ENCODE measurements around the gene ALKBH7. TPM values are rescaled to one million over a fixed set of nuclear protein-coding genes. Genes with fewer than 3 reads are reported as not detected.

Gene ALKBH7
- total and polyA plus RNA-seq, 2 of the 13 experiments (the other 11 are each of a cell fraction or from before 2014, with no cell fraction given) = 29.6 to 45.9 TPM

DNA sequence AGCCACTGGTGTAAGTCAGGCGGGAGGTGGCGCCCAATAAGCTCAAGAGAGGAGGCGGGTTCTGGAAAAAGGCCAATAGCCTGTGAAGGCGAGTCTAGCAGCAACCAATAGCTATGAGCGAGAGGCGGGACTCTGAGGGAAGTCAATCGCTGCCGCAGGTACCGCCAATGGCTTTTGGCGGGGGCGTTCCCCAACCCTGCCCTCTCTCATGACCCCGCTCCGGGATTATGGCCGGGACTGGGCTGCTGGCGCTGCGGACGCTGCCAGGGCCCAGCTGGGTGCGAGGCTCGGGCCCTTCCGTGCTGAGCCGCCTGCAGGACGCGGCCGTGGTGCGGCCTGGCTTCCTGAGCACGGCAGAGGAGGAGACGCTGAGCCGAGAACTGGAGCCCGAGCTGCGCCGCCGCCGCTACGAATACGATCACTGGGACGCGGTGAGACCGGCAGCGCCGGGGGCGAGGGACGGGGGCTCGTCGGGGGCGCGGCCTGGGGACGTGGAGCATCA, at the start of gene ALKBH7 (continued):
- TF ChIP-seq SP5 (CRISPR knock-in tag; IDR thresholded peaks at IDR 0.05; ENCODE audit: borderline replicate concordance, low read depth) (peak; percentile 9; the same call in 1 of the 2 replicates), MYNN (CRISPR knock-in tag; IDR thresholded peaks at IDR 0.05; ENCODE audit: low read depth) (no peak), ZNF343 (CRISPR knock-in tag; IDR thresholded peaks at IDR 0.05) (no peak), YY1 (IDR thresholded peaks at IDR 0.05; ENCODE audit: insufficient read depth, insufficient replicate concordance, low read depth, low read length) (peak; percentile 79), ZSCAN20 (CRISPR knock-in tag; IDR thresholded peaks at IDR 0.05; ENCODE audit: borderline replicate concordance) (0 out of 2 replicates have a peak, but pooled peaks have one; percentile 43), ZNF484 (CRISPR knock-in tag; IDR thresholded peaks at IDR 0.05; ENCODE audit: borderline replicate concordance, low read depth) (no peak), ZNF775 (CRISPR knock-in tag; IDR thresholded peaks at IDR 0.05; ENCODE audit: borderline replicate concordance) (peak; percentile 72; the same call in 1 of the 2 replicates), ARNT2 (CRISPR knock-in tag; IDR thresholded peaks at IDR 0.05; ENCODE audit: low read depth) (peak; percentile 83; the same call in 1 of the 2 replicates), ZNF850 (CRISPR knock-in tag; conservative IDR thresholded peaks at IDR 0.05) (no peak), CBX2 (IDR thresholded peaks at IDR 0.05; ENCODE audit: low read depth, low read length) (no peak), CBX2 (CRISPR knock-in tag; IDR thresholded peaks at IDR 0.05; ENCODE audit: low read depth) (no peak), ZNF883 (CRISPR knock-in tag; IDR thresholded peaks at IDR 0.05; ENCODE audit: not compliant biosample characterization) (peak; percentile 55), POGZ (CRISPR knock-in tag; IDR thresholded peaks at IDR 0.05) (0 out of 2 replicates have a peak, but pooled peaks have one; percentile 38), FLYWCH1 (CRISPR knock-in tag; IDR thresholded peaks at IDR 0.05) (no peak), SRSF9 (IDR thresholded peaks at IDR 0.05; ENCODE audit: borderline replicate concordance, insufficient read depth, low read depth, low read length, poor library complexity, severe bottlenecking) (no peak)
- TF ChIP-seq, protein P1, sequence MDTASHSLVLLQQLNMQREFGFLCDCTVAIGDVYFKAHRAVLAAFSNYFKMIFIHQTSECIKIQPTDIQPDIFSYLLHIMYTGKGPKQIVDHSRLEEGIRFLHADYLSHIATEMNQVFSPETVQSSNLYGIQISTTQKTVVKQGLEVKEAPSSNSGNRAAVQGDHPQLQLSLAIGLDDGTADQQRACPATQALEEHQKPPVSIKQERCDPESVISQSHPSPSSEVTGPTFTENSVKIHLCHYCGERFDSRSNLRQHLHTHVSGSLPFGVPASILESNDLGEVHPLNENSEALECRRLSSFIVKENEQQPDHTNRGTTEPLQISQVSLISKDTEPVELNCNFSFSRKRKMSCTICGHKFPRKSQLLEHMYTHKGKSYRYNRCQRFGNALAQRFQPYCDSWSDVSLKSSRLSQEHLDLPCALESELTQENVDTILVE (CRISPR knock-in tag; IDR thresholded peaks at IDR 0.05) = no peak
- TF ChIP-seq, protein P2, sequence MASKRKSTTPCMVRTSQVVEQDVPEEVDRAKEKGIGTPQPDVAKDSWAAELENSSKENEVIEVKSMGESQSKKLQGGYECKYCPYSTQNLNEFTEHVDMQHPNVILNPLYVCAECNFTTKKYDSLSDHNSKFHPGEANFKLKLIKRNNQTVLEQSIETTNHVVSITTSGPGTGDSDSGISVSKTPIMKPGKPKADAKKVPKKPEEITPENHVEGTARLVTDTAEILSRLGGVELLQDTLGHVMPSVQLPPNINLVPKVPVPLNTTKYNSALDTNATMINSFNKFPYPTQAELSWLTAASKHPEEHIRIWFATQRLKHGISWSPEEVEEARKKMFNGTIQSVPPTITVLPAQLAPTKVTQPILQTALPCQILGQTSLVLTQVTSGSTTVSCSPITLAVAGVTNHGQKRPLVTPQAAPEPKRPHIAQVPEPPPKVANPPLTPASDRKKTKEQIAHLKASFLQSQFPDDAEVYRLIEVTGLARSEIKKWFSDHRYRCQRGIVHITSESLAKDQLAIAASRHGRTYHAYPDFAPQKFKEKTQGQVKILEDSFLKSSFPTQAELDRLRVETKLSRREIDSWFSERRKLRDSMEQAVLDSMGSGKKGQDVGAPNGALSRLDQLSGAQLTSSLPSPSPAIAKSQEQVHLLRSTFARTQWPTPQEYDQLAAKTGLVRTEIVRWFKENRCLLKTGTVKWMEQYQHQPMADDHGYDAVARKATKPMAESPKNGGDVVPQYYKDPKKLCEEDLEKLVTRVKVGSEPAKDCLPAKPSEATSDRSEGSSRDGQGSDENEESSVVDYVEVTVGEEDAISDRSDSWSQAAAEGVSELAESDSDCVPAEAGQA (IDR thresholded peaks at IDR 0.05; ENCODE audit: low read depth) = no peak
- TF ChIP-seq, protein P2 (CRISPR knock-in tag; IDR thresholded peaks at IDR 0.05; ENCODE audit: borderline replicate concordance) = no peak
- TF ChIP-seq, protein P3, sequence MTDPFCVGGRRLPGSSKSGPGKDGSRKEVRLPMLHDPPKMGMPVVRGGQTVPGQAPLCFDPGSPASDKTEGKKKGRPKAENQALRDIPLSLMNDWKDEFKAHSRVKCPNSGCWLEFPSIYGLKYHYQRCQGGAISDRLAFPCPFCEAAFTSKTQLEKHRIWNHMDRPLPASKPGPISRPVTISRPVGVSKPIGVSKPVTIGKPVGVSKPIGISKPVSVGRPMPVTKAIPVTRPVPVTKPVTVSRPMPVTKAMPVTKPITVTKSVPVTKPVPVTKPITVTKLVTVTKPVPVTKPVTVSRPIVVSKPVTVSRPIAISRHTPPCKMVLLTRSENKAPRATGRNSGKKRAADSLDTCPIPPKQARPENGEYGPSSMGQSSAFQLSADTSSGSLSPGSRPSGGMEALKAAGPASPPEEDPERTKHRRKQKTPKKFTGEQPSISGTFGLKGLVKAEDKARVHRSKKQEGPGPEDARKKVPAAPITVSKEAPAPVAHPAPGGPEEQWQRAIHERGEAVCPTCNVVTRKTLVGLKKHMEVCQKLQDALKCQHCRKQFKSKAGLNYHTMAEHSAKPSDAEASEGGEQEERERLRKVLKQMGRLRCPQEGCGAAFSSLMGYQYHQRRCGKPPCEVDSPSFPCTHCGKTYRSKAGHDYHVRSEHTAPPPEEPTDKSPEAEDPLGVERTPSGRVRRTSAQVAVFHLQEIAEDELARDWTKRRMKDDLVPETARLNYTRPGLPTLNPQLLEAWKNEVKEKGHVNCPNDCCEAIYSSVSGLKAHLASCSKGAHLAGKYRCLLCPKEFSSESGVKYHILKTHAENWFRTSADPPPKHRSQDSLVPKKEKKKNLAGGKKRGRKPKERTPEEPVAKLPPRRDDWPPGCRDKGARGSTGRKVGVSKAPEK (CRISPR knock-in tag; IDR thresholded peaks at IDR 0.05; ENCODE audit: borderline replicate concordance) = no peak
- TF ChIP-seq, protein P4, sequence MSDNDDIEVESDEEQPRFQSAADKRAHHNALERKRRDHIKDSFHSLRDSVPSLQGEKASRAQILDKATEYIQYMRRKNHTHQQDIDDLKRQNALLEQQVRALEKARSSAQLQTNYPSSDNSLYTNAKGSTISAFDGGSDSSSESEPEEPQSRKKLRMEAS (IDR thresholded peaks at IDR 0.05) = no peak; the same call in 1 of the 2 replicates
